ENCODE data around the gene NLRC5.
A peak's percentile ranks its signal among the peaks of the same experiment; 100 is the strongest.

NLRC5 gene

GRCh38 chr16:56988948-56989945 is at the start of gene NLRC5:
NLRC5 (plus strand) TSS chr16:56989557; CDS start chr16:57020713, 31,156 bp downstream.
- CTCF ChIA-PET = interaction anchor here (1.0 to 2.0 kb wide), 3 partner anchors 57 to 122 kb away, joined by 3 to 6 read pairs (median 3); no protein-coding TSS in a partner anchor
- H3K4me3 ChIP-seq (ENCODE audit: low read depth, low read length) = peak within 1 kb of the TSS; percentile 78
- POLR2A ChIA-PET = interaction anchor here (0.9 to 1.7 kb wide), 7 partner anchors 9 to 58 kb away, joined by 3 to 6 read pairs (median 4); no protein-coding TSS in a partner anchor
- no peak for DNase-seq (ENCODE audit: low read depth, low spot score)
- no peak for TF ChIP-seq CTCF (IDR thresholded peaks at IDR 0.05; ENCODE audit: insufficient read depth, low read length, missing control alignments)

- DNase-seq (ENCODE audit: low read depth, low spot score) = no peak
- H3K4me3 ChIP-seq (ENCODE audit: low read depth, low read length) = no peak overlapping the region
- TF ChIP-seq CTCF (IDR thresholded peaks at IDR 0.05; ENCODE audit: insufficient read depth, low read length, missing control alignments) = no peak
- ChIA-PET CTCF (interaction anchor here (1.0 to 1.3 kb wide), 2 partner anchors 12 to 147 kb away, joined by 5 read pairs; no protein-coding TSS in a partner anchor), POLR2A (no interaction called here)
Measured at GRCh38 chr16:56939801-56940200, 49.6 kb upstream of the NLRC5 start.

- no peak overlapping the region for H3K4me3 ChIP-seq (ENCODE audit: low read depth, low read length)
- CTCF ChIA-PET = interaction anchor here (0.8 to 1.8 kb wide), 7 partner anchors 10 to 147 kb away, joined by 3 to 8 read pairs (median 4); no protein-coding TSS in a partner anchor
- DNase-seq (ENCODE audit: low read depth, low spot score) = no peak
- POLR2A ChIA-PET = interaction anchor here (1.1 to 1.8 kb wide), 2 partner anchors 8 to 9 kb away, joined by 3 to 6 read pairs; partner anchors contain the start of gene HERPUD1
- no peak for TF ChIP-seq CTCF (IDR thresholded peaks at IDR 0.05; ENCODE audit: insufficient read depth, low read length, missing control alignments)
Measured at GRCh38 chr16:56941092-56941491, 48.3 kb upstream of the NLRC5 start.

GRCh38 chr16:56941856-56942331 is 47.5 kb upstream of the NLRC5 start:
- POLR2A ChIA-PET = interaction anchor here (1.1 to 1.8 kb wide), 2 partner anchors 9 to 10 kb away, joined by 3 to 6 read pairs; partner anchors contain the start of gene HERPUD1
- no peak for DNase-seq (ENCODE audit: low read depth, low spot score)
- no peak for TF ChIP-seq CTCF (IDR thresholded peaks at IDR 0.05; ENCODE audit: insufficient read depth, low read length, missing control alignments)
- H3K4me3 ChIP-seq (ENCODE audit: low read depth, low read length) = no peak overlapping the region
- CTCF ChIA-PET = interaction anchor here (0.8 to 1.8 kb wide), 6 partner anchors 9 to 148 kb away, joined by 3 to 8 read pairs (median 4); no protein-coding TSS in a partner anchor

GRCh38 chr16:56943761-56944375 is 45.5 kb upstream of the NLRC5 start:
- POLR2A ChIA-PET = no interaction called here
- no peak overlapping the region for H3K4me3 ChIP-seq (ENCODE audit: low read depth, low read length)
- CTCF ChIA-PET = interaction anchor here (2.8 kb wide), 1 partner anchor 77 kb away, joined by 18 read pairs; no protein-coding TSS in a partner anchor
- no peak for DNase-seq (ENCODE audit: low read depth, low spot score)
- no peak for TF ChIP-seq CTCF (IDR thresholded peaks at IDR 0.05; ENCODE audit: insufficient read depth, low read length, missing control alignments)

All from AG04449 (cell line).